ENCODE results near the gene PTPRA.
"Not testable (repeated sequence)": the region's sequence is repeated elsewhere in the genome, so short reads cannot be mapped to it uniquely, and the experiment has no call there.

The PTPRA gene

GRCh38 chr20:2888224-2888955 is 15.1 kb downstream of the PTPRA start:
- Histone ChIP-seq H3K9me3 (ENCODE audit: control insufficient read depth, low read length) (no peaks in the 10 kb centered on the region), H3K36me3 (ENCODE audit: control insufficient read depth, insufficient read depth, low read length) (no peaks in the 10 kb centered on the region), H3K27me3 (ENCODE audit: control insufficient read depth, insufficient read depth, low read length, poor library complexity, severe bottlenecking) (no peaks in the 10 kb centered on the region), H3K4me1 (ENCODE audit: control insufficient read depth, insufficient read depth, low read length) (no peaks in the 10 kb centered on the region), H3K27ac (ENCODE audit: insufficient read depth, low read depth, low read length, poor library complexity, severe bottlenecking) (no peak overlapping the region), H3K4me3 (ENCODE audit: insufficient read depth, low read depth, low read length) (no peak overlapping the region)
- 94% methylated on average over 3 to 4 of the region's 4 CpGs for WGBS, 2 experiments

- Histone ChIP-seq H3K4me1 (ENCODE audit: control insufficient read depth, insufficient read depth, low read length) (no peaks in the 10 kb centered on the region), H3K27me3 (ENCODE audit: control insufficient read depth, insufficient read depth, low read length, poor library complexity, severe bottlenecking) (no peaks in the 10 kb centered on the region), H3K9me3 (ENCODE audit: control insufficient read depth, low read length) (no peaks in the 10 kb centered on the region), H3K27ac (ENCODE audit: insufficient read depth, low read depth, low read length, poor library complexity, severe bottlenecking) (no peak overlapping the region), H3K36me3 (ENCODE audit: control insufficient read depth, insufficient read depth, low read length) (no peaks in the 10 kb centered on the region), H3K4me3 (ENCODE audit: insufficient read depth, low read depth, low read length) (no peak overlapping the region)
- WGBS, 2 experiments = 88 to 95% methylated on average over 1 of the region's 1 CpG
Measured at GRCh38 chr20:2889209-2889608, 15.9 kb downstream of the PTPRA start.

GRCh38 chr20:2889797-2890196 is 16.5 kb downstream of the PTPRA start:
- Histone ChIP-seq H3K36me3 (ENCODE audit: control insufficient read depth, insufficient read depth, low read length) (no peaks in the 10 kb centered on the region), H3K27me3 (ENCODE audit: control insufficient read depth, insufficient read depth, low read length, poor library complexity, severe bottlenecking) (no peaks in the 10 kb centered on the region), H3K4me3 (ENCODE audit: insufficient read depth, low read depth, low read length) (no peak overlapping the region), H3K27ac (ENCODE audit: insufficient read depth, low read depth, low read length, poor library complexity, severe bottlenecking) (no peak overlapping the region), H3K4me1 (ENCODE audit: control insufficient read depth, insufficient read depth, low read length) (no peaks in the 10 kb centered on the region), H3K9me3 (ENCODE audit: control insufficient read depth, low read length) (no peaks in the 10 kb centered on the region)
- 92 to 97% methylated on average over 3 of the region's 3 CpGs for WGBS, 2 experiments

GRCh38 chr20:2890742-2891141 is 17.5 kb downstream of the PTPRA start:
- Histone ChIP-seq H3K36me3 (ENCODE audit: control insufficient read depth, insufficient read depth, low read length) (no peaks in the 10 kb centered on the region), H3K4me1 (ENCODE audit: control insufficient read depth, insufficient read depth, low read length) (no peaks in the 10 kb centered on the region), H3K27ac (ENCODE audit: insufficient read depth, low read depth, low read length, poor library complexity, severe bottlenecking) (no peak overlapping the region), H3K9me3 (ENCODE audit: control insufficient read depth, low read length) (no peaks in the 10 kb centered on the region), H3K27me3 (ENCODE audit: control insufficient read depth, insufficient read depth, low read length, poor library complexity, severe bottlenecking) (no peaks in the 10 kb centered on the region), H3K4me3 (ENCODE audit: insufficient read depth, low read depth, low read length) (no peak overlapping the region)
- 90 to 92% methylated on average over 2 of the region's 2 CpGs for WGBS, 2 experiments

GRCh38 chr20:2891343-2891742 is 18.1 kb downstream of the PTPRA start:
- Histone ChIP-seq H3K9me3 (ENCODE audit: control insufficient read depth, low read length) (no peaks in the 10 kb centered on the region), H3K36me3 (ENCODE audit: control insufficient read depth, insufficient read depth, low read length) (no peaks in the 10 kb centered on the region), H3K27me3 (ENCODE audit: control insufficient read depth, insufficient read depth, low read length, poor library complexity, severe bottlenecking) (no peaks in the 10 kb centered on the region), H3K4me1 (ENCODE audit: control insufficient read depth, insufficient read depth, low read length) (no peaks in the 10 kb centered on the region), H3K4me3 (ENCODE audit: insufficient read depth, low read depth, low read length) (no peak overlapping the region), H3K27ac (ENCODE audit: insufficient read depth, low read depth, low read length, poor library complexity, severe bottlenecking) (no peak overlapping the region)
- WGBS, 2 experiments = 86 to 91% methylated on average over 2 of the region's 2 CpGs

- Histone ChIP-seq H3K27me3 (ENCODE audit: control insufficient read depth, insufficient read depth, low read length, poor library complexity, severe bottlenecking) (no peaks in the 10 kb centered on the region), H3K27ac (ENCODE audit: insufficient read depth, low read depth, low read length, poor library complexity, severe bottlenecking) (no peak overlapping the region), H3K4me1 (ENCODE audit: control insufficient read depth, insufficient read depth, low read length) (no peaks in the 10 kb centered on the region), H3K4me3 (ENCODE audit: insufficient read depth, low read depth, low read length) (no peak overlapping the region), H3K9me3 (ENCODE audit: control insufficient read depth, low read length) (no peaks in the 10 kb centered on the region), H3K36me3 (ENCODE audit: control insufficient read depth, insufficient read depth, low read length) (no peaks in the 10 kb centered on the region)
- 95 to 97% methylated on average over 3 of the region's 3 CpGs for WGBS, 2 experiments
Measured at GRCh38 chr20:2892376-2892775, 19.1 kb downstream of the PTPRA start.

- no peaks in the 10 kb centered on the region for H3K27me3 ChIP-seq (ENCODE audit: control insufficient read depth, insufficient read depth, low read length, poor library complexity, severe bottlenecking)
- no peak overlapping the region for H3K27ac ChIP-seq (ENCODE audit: insufficient read depth, low read depth, low read length, poor library complexity, severe bottlenecking)
- WGBS, 2 experiments = 94 to 97% methylated on average over 2 of the region's 2 CpGs
- H3K4me3 ChIP-seq (ENCODE audit: insufficient read depth, low read depth, low read length) = no peak overlapping the region
- H3K4me1 ChIP-seq (ENCODE audit: control insufficient read depth, insufficient read depth, low read length) = no peaks in the 10 kb centered on the region
- no peaks in the 10 kb centered on the region for H3K9me3 ChIP-seq (ENCODE audit: control insufficient read depth, low read length)
- no peaks in the 10 kb centered on the region for H3K36me3 ChIP-seq (ENCODE audit: control insufficient read depth, insufficient read depth, low read length)
Measured at GRCh38 chr20:2894221-2894620, 20.9 kb downstream of the PTPRA start.

GRCh38 chr20:2895154-2895553 is 21.9 kb downstream of the PTPRA start:
- not testable (repeated sequence) for H3K9me3 ChIP-seq (ENCODE audit: control insufficient read depth, low read length); H3K4me1 ChIP-seq (ENCODE audit: control insufficient read depth, insufficient read depth, low read length); H3K27me3 ChIP-seq (ENCODE audit: control insufficient read depth, insufficient read depth, low read length, poor library complexity, severe bottlenecking); H3K36me3 ChIP-seq (ENCODE audit: control insufficient read depth, insufficient read depth, low read length); H3K27ac ChIP-seq (ENCODE audit: insufficient read depth, low read depth, low read length, poor library complexity, severe bottlenecking); H3K4me3 ChIP-seq (ENCODE audit: insufficient read depth, low read depth, low read length)
- 94 to 100% methylated on average over 3 of the region's 3 CpGs for WGBS, 2 experiments

GRCh38 chr20:2899243-2899642 is 26.0 kb downstream of the PTPRA start:
- no peak overlapping the region for H3K4me3 ChIP-seq (ENCODE audit: insufficient read depth, low read depth, low read length)
- no peaks in the 10 kb centered on the region for H3K27me3 ChIP-seq (ENCODE audit: control insufficient read depth, insufficient read depth, low read length, poor library complexity, severe bottlenecking)
- H3K4me1 ChIP-seq (ENCODE audit: control insufficient read depth, insufficient read depth, low read length) = no peaks in the 10 kb centered on the region
- H3K27ac ChIP-seq (ENCODE audit: insufficient read depth, low read depth, low read length, poor library complexity, severe bottlenecking) = no peak overlapping the region
- no peaks in the 10 kb centered on the region for H3K36me3 ChIP-seq (ENCODE audit: control insufficient read depth, insufficient read depth, low read length)
- no peaks in the 10 kb centered on the region for H3K9me3 ChIP-seq (ENCODE audit: control insufficient read depth, low read length)
- WGBS, 2 experiments = 98 to 100% methylated on average over 2 of the region's 3 CpGs

GRCh38 chr20:2900845-2901592 is 27.7 kb downstream of the PTPRA start:
- H3K4me3 ChIP-seq (ENCODE audit: insufficient read depth, low read depth, low read length) = no peak overlapping the region
- 85 to 94% methylated on average over 11 of the region's 11 CpGs for WGBS, 2 experiments
- no peaks in the 10 kb centered on the region for H3K27me3 ChIP-seq (ENCODE audit: control insufficient read depth, insufficient read depth, low read length, poor library complexity, severe bottlenecking)
- H3K9me3 ChIP-seq (ENCODE audit: control insufficient read depth, low read length) = no peaks in the 10 kb centered on the region
- no peak overlapping the region for H3K27ac ChIP-seq (ENCODE audit: insufficient read depth, low read depth, low read length, poor library complexity, severe bottlenecking)
- H3K36me3 ChIP-seq (ENCODE audit: control insufficient read depth, insufficient read depth, low read length) = no peaks in the 10 kb centered on the region
- H3K4me1 ChIP-seq (ENCODE audit: control insufficient read depth, insufficient read depth, low read length) = no peaks in the 10 kb centered on the region
